Motor neuron (in vitro differentiated cells): ENCODE measurements around the gene PDP2. TPM values are rescaled to one million over a fixed set of nuclear protein-coding genes. Genes with fewer than 3 reads are reported as not detected.
"Not testable (repeated sequence)": the region's sequence is repeated elsewhere in the genome, so short reads cannot be mapped to it uniquely, and the experiment has no call there.

Experiments used
- ATAC-seq, 8 experiments: fragments of 200-7000 bp; cut with Tn5 transposase; replicated peaks in 6 of 8; 2 replicates each; pipeline ENCODE4 v1.8.0; 2021; ENCODE audit warnings: mild to moderate bottlenecking in 8 of 8, moderate library complexity in 8 of 8
- H3K27ac ChIP-seq, 2 donors: fragments of 250-450 bp; sonication (Bioruptor Pico); 2 replicates each; pipeline ENCODE4 v1.9.0; 2021; ENCODE audit warnings: antibody characterized with exemption in 2 of 2, mild to moderate bottlenecking in 2 of 2, moderate library complexity in 1 of 2
- H3K4me1 ChIP-seq, 2 donors: fragments of 250-450 bp; sonication (Bioruptor Pico); replicated peaks in 1 of 2; 2 replicates each; pipeline ENCODE4 v1.6.1; 2021; ENCODE audit warnings: antibody characterized with exemption in 2 of 2, mild to moderate bottlenecking in 2 of 2, moderate library complexity in 1 of 2
- H3K4me3 ChIP-seq, 5 donors: fragments of 250-450 bp; sonication (Bioruptor Pico); 2 replicates each; pipeline ENCODE4 v1.9.0; 2021; ENCODE audit warnings: antibody characterized with exemption in 5 of 5, mild to moderate bottlenecking in 5 of 5, moderate library complexity in 4 of 5
- WGBS, 10 experiments: fragments of 450-650 bp; shearing (Covaris generic); methylation state at CpG; one replicate each; pipeline ENCODE4 v1.0.0; 2022; 5-methylcytosine and 5-hydroxymethylcytosine counted together
- in situ Hi-C, 9 experiments: fragments of 400-800 bp; cut with MboI; loops; one replicate each; pipeline ENCODE4 v1.15.0; 2021; ENCODE audit warnings: low sequenced_read_pairs in 9 of 9, low pct_unique_long_range_greater_than_20kb in 2 of 9; ENCODE audit not compliant: unreplicated experiment in 9 of 9
- total RNA-seq, 8 experiments: library from RNA; unstranded; fragments of 300-600 nt; gene quantifications; 2 replicates each; pipeline versions ENCODE4 v1.2.3 to v1.2.4, GENCODE V29; 2022

The PDP2 gene
- total RNA-seq, 8 experiments from 2014 or later, result 4.3 to 19.0 (median 8.5) TPM

- Histone ChIP-seq H3K27ac (no peak overlapping the region), H3K4me1 (no peaks in the 10 kb centered on the region), H3K4me3 (no peak overlapping the region)
- in situ Hi-C loops, result loop anchor here in 5 of 9 experiments (25.0 kb wide), 2 partner anchors 247 to 447 kb away; partner anchors contain the start of gene CMTM3 (in 1 of the 5)
- ATAC-seq, result peak in 1 of 8 experiments; percentile 39
- WGBS, 10 experiments, result 0 to 86% (median 67%) methylated on average over 1 to 4 of the region's 4 CpGs; no CpG with 5 or more reads in 3 of the 10 experiments
These were observed 21.4 kb upstream of the PDP2 start for GRCh38 chr16:66858740-66859396.

DNA sequence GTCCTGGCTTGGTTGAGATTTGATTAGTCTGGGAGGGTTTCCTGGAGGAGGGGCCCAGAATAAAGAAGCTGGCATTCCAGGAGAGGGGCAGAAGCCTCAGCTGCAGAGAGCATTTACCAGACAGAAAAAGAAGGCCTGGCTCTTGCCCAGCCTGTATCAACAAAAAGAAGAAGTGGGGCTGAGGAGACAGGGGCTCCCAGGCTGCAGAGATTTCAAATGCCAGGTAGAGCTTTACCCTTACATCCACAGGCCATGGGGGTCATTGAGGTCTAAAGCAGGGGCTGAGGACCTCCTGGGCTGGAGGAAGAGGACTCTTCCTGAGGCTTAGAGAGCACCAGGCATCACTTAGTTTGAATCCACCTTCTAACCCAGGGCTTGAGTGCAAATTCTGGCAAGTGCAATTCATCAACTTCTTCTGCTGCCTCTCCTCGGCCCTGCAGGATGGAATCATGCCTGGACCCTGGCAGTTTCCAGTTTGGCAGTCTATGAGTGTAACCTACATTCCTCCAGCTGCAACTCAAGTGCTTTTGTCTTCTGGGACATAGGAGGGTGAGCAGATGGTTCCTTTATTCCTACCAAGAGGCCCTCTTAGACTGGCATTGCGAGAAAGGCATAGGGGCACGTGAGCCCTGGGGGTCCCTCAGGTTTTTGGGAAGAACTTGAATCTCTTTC, 20.8 kb upstream of the PDP2 start:
- H3K27ac ChIP-seq, result no peak overlapping the region
- no peak for ATAC-seq
- no peak overlapping the region for H3K4me3 ChIP-seq
- in situ Hi-C loops, result loop anchor here in 6 of 9 experiments (10.0 to 25.0 kb wide), 3 partner anchors 247 to 455 kb away; partner anchors contain the start of gene CMTM3 (in 1 of the 6)
- no peaks in the 10 kb centered on the region for H3K4me1 ChIP-seq
- WGBS, 10 experiments, result 20 to 86% (median 70%) methylated on average over 1 to 2 of the region's 3 CpGs; no CpG with 5 or more reads in 7 of the 10 experiments

DNA sequence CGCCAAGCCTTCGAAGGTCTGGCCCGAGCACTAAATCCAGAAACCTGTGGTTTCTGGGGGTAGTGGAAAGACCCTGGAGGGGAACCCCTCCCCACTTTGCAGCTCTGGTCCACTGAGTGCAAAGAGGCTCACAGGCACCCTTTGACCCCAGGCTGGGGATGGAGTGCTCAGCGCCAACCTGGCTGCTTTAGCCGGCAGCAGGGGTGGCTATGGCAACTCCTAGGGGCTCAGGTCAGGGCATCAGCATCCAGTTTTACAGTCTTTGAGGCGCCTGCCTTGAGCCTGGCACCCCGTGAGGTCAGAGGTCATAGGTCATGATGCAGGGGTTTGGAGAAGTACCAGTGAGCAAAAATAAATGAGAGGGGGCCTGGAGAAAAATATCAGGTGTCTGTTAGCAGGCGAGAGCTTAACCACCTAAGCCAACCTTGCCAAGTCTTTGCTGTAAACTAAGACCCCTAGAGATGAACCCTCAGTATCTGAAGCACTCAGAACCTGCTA, 18.2 kb upstream of the PDP2 start:
- no peak overlapping the region for H3K27ac ChIP-seq
- WGBS, 10 experiments, result 51 to 94% (median 82%) methylated on average over 1 to 5 of the region's 8 CpGs; no CpG with 5 or more reads in 4 of the 10 experiments

GRCh38 chr16:66863707-66864106, 16.6 kb upstream of the PDP2 start:
- H3K4me3 ChIP-seq, result no peak overlapping the region
- H3K4me1 ChIP-seq, result no peaks in the 10 kb centered on the region
- no peak overlapping the region for H3K27ac ChIP-seq
- no peak for ATAC-seq
- in situ Hi-C loops, result loop anchor here in 6 of 9 experiments (10.0 to 25.0 kb wide), 3 partner anchors 251 to 459 kb away; partner anchors contain the start of gene CMTM3 (in 1 of the 6)

More for the DNA sequence above, 18.2 kb upstream of the PDP2 start:
- no peak for ATAC-seq
- H3K4me3 ChIP-seq, result no peak overlapping the region
- in situ Hi-C loops, result loop anchor here in 6 of 9 experiments (10.0 to 25.0 kb wide), 3 partner anchors 250 to 457 kb away; partner anchors contain the start of gene CMTM3 (in 1 of the 6)
- no peaks in the 10 kb centered on the region for H3K4me1 ChIP-seq

DNA sequence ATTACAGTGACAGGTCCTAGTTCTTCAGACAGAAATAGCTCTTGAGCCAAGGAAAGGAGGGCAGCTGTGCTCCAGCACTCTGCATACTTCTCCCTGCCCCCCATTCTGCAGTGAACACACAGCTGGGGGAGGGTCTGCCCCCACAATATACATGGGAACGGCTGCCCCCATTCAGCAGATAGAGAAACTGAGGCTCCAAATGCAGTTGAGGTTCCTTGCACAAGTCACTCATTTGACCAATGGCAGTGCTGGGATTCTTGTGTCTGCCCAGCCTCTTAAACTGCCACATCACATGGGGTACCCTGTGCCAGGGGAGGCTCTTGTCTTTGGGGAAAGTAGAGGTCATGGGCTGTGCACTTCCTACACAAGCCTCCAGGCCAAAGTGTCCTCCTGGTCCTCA, 10.9 kb upstream of the PDP2 start:
- ATAC-seq, result no peak
- Histone ChIP-seq H3K4me1 (peaks cover 0 to 4% of the 10 kb centered on the region in 2 donors), H3K4me3 (no peak overlapping the region), H3K27ac (no peak overlapping the region)
- in situ Hi-C loops, result loop anchor here in 6 of 9 experiments (10.0 to 25.0 kb wide), 3 partner anchors 257 to 465 kb away; partner anchors contain the start of gene CMTM3 (in 1 of the 6)
- WGBS, 10 experiments, result 71 to 100% (median 100%) methylated on average over 1 of the region's 1 CpG; no CpG with 5 or more reads in 7 of the 10 experiments

- not testable (repeated sequence) for ATAC-seq, H3K27ac ChIP-seq, H3K4me3 ChIP-seq, H3K4me1 ChIP-seq
- in situ Hi-C loops, result loop anchor here in 5 of 9 experiments (25.0 kb wide), 2 partner anchors 259 to 459 kb away; partner anchors contain the start of gene CMTM3 (in 1 of the 5)
- WGBS, 10 experiments, result 14 to 100% (median 95%) methylated on average over 1 to 2 of the region's 2 CpGs; no CpG with 5 or more reads in 6 of the 10 experiments
These were observed 9.0 kb upstream of the PDP2 start for GRCh38 chr16:66871363-66871762.

DNA sequence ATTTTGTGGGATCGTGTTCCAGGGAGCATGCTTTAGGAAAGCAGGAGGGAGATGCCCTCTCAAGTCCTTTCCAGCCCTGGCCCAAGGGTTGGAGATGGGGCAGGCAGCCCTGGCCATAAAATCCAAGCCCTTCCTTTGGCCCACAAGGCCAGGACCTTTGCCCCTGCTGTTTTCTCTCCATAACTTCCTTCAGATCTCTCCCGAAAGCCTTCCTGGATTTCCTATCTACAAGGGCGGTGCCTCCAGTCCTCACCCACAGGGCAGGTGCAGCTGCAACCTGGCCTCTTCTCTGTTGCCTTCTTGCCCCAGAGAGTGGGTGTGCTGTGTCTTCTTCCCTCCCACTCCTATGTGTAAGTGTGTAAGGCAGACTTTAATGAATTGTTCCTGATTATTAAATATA, 8.5 kb upstream of the PDP2 start:
- Histone ChIP-seq H3K27ac (no peak overlapping the region), H3K4me1 (peaks cover 0 to 4% of the 10 kb centered on the region in 2 donors), H3K4me3 (no peak overlapping the region)
- ATAC-seq, result no peak
- in situ Hi-C loops, result loop anchor here in 5 of 9 experiments (25.0 kb wide), 2 partner anchors 260 to 460 kb away; partner anchors contain the start of gene CMTM3 (in 1 of the 5)
- WGBS, 10 experiments, result 80 to 100% (median 100%) methylated on average over 1 to 2 of the region's 3 CpGs; no CpG with 5 or more reads in 6 of the 10 experiments

DNA sequence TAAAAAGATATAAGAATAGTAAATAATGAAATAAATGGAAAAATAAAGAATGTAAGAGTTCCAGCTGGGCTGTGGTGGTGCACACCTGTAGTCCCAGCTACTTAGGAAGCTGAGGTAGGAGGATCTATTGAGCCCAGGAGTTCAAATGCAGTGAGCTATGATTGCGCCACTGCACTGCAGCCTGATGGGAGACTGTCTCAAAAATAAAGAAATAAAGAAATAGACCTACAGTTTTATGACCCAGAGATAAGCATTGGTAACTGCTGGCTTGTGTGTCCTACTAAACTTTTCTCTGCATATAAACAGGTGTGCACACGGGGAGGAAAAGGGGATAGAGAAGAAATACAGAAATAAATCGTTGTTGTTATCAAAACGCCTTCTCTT, 7.8 kb upstream of the PDP2 start:
- in situ Hi-C loops, result loop anchor here in 5 of 9 experiments (25.0 kb wide), 2 partner anchors 260 to 460 kb away; partner anchors contain the start of gene CMTM3 (in 1 of the 5)
- H3K27ac ChIP-seq, result no peak overlapping the region

GRCh38 chr16:66872943-66873684, 7.2 kb upstream of the PDP2 start:
- in situ Hi-C loops, result loop anchor here in 5 of 9 experiments (25.0 kb wide), 2 partner anchors 261 to 461 kb away; partner anchors contain the start of gene CMTM3 (in 1 of the 5)
- Histone ChIP-seq H3K4me1 (peaks cover 0 to 4% of the 10 kb centered on the region in 2 donors), H3K4me3 (peak overlapping the region; percentile 8 to 25 (median 17)), H3K27ac (no peak overlapping the region)
- ATAC-seq, result peak; percentile 98 to 99 (median 98)
- WGBS, 10 experiments, result 0 to 50% (median 18%) methylated on average over 1 to 34 of the region's 39 CpGs; no CpG with 5 or more reads in 4 of the 10 experiments

More for the DNA sequence above, 7.8 kb upstream of the PDP2 start:
- peaks cover 0 to 4% of the 10 kb centered on the region in 2 donors for H3K4me1 ChIP-seq
- no peak for ATAC-seq
- peak overlapping the region in 2 of 5 donors; percentile 11 to 25 for H3K4me3 ChIP-seq
- 62 to 100% (median 83%) methylated on average over 1 to 4 of the region's 4 CpGs; no CpG with 5 or more reads in 2 of the 10 experiments for WGBS, 10 experiments

DNA sequence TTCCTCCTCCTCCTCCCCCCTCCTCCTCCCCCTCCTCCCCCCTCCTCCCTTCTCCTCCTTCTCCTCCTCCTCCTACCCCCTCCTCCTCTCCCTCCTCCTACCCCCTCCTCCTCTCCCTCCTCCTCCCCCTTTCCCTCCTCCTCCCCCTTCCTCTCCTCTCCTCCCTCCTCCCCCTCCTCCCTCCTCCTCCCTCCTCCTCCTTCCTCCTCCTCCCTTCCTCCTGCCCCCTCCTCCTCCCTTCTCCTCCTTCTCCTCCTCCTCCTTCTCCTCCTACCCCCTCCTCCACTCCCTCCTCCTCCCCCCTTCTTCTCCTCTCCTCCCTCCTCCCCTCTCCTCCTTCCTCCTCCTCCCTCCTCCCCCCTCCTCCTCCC, 6.6 kb upstream of the PDP2 start:
- Histone ChIP-seq H3K4me1 (peaks cover 0 to 4% of the 10 kb centered on the region in 2 donors), H3K27ac (no peak overlapping the region), H3K4me3 (no peak overlapping the region)
- in situ Hi-C loops, result loop anchor here in 5 of 9 experiments (25.0 kb wide), 2 partner anchors 261 to 461 kb away; partner anchors contain the start of gene CMTM3 (in 1 of the 5)
- ATAC-seq, result no peak

DNA sequence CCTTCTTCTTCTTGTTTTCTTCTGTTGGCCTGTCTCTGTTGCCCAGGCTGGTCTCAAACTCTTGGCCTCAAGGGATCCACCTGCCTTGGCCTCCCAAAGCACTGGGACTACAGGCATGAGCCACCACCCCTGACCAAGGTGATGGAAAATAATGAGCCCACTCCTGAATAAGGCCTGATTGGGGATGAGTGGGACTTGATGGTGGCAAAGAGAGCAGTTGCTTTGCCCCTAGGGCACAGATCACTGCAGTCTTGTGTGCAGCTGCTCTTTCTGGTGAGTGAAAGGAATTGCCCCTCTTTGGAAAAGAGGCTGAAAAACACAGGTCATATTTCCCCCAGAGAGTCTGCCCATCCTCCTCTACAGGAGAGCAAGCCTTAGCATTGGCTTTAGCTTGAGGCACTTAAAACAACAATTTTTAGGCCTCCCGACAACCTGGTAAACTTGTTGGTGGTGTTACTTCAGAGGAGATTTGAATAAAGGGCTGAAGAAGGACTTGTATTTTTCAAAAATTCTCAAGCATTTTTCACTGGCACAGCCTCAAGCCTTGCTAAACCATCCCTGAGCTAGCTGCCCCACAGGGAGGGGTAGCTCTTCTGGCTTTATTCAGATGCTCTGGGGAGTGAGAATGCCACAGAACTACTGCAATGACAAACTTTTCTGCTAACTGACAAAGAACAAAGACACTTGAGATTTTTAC, 6.1 kb upstream of the PDP2 start:
- in situ Hi-C loops, result loop anchor here in 5 of 9 experiments (25.0 kb wide), 2 partner anchors 262 to 462 kb away; partner anchors contain the start of gene CMTM3 (in 1 of the 5)
- H3K4me3 ChIP-seq, result no peak overlapping the region
- no peak overlapping the region for H3K27ac ChIP-seq
- no peak for ATAC-seq
- WGBS, 10 experiments, result 20 to 100% (median 85%) methylated on average over 1 of the region's 1 CpG; no CpG with 5 or more reads in 4 of the 10 experiments
- peaks cover 0 to 4% of the 10 kb centered on the region in 2 donors for H3K4me1 ChIP-seq
